GM12878 (cell line): ENCODE data around the gene NSFL1C. TPM values are rescaled to one million over a fixed set of nuclear protein-coding genes. Genes with fewer than 3 reads are reported as not detected.
A peak's percentile ranks its signal among the peaks of the same experiment; 100 is the strongest.

Experiments
- ATAC-seq: fragments of 200-7000 bp; cut with Tn5 transposase; 3 replicates; pipeline ENCODE4 v1.9.1; 2020; ENCODE audit warnings: mild to moderate bottlenecking, moderate library complexity
- BruUV-seq: library from RNA; stranded (reverse); fragments of 400-500 nt; replicated peaks from 2 replicates; lab custom pipeline; 2021; lab: Mats Ljungman, UMichigan
- CTCF ChIA-PET: fragments of 300-600 bp; sonication (Branson Sonifier 250); formaldehyde crosslinking; extraction: SDS; loops from one replicate; lab custom pipeline; 2021; ENCODE audit warnings: inconsistent platforms; lab: Yijun Ruan, JAX
- POLR2A ChIA-PET: fragments of 350-600 bp; formaldehyde crosslinking; extraction: SDS; loops from one replicate; lab custom pipeline; 2021; ENCODE audit warnings: inconsistent platforms; lab: Charles Lee
- RAD21 ChIA-PET: fragments of 300-600 bp; sonication (Branson Sonifier 250); formaldehyde crosslinking; loops from one replicate; lab custom pipeline; 2023; ENCODE audit warnings: antibody characterized with exemption; ENCODE audit not compliant: unreplicated experiment; lab: Charles Lee
- SMC1A ChIA-PET: fragments of 300-600 bp; sonication (Branson Sonifier 250); formaldehyde crosslinking; loops from one replicate; lab custom pipeline; 2023; ENCODE audit not compliant: unreplicated experiment, uncharacterized antibody; lab: Charles Lee
- DNase-seq: peaks from one replicate; pipeline ENCODE4 v3.0.0-alpha.2; 2011; ENCODE audit warnings: low read depth, low spot score
- FAIRE-seq: peaks from 3 replicates; lab custom pipeline; 2011; peaks lifted over from hg19 to GRCh38; lab: Jason Lieb, UNC
- H2AFZ ChIP-seq: 2 replicates; pipeline ENCODE4 v1.6.0; 2011; ENCODE audit warnings: low read depth, low read length, control low read depth; ENCODE audit not compliant: control insufficient read depth
- H3K27ac ChIP-seq: 2 replicates; pipeline ENCODE4 v1.5.1; 2011; ENCODE audit warnings: control low read depth; ENCODE audit not compliant: control insufficient read depth, insufficient read depth
- H3K27me3 ChIP-seq, 2 experiments: replicated peaks in 1 of 2; 2 replicates each; pipeline versions ENCODE4 v1.6.0 to v1.6.1; 2011; ENCODE audit warnings: low read length in 1 of 2; ENCODE audit not compliant: control insufficient read depth in 2 of 2, insufficient read depth in 2 of 2
- H3K36me3 ChIP-seq, 2 experiments: 2 replicates each; pipeline ENCODE4 v1.5.1; 2011; ENCODE audit warnings: low read length in 1 of 2; ENCODE audit not compliant: control insufficient read depth in 2 of 2, insufficient read depth in 2 of 2
- H3K4me1 ChIP-seq: 2 replicates; pipeline ENCODE4 v1.6.1; 2011; ENCODE audit warnings: mild to moderate bottlenecking, low read length, moderate library complexity, mixed read lengths; ENCODE audit not compliant: control insufficient read depth, insufficient read depth
- H3K4me2 ChIP-seq: 2 replicates; pipeline ENCODE4 v1.6.0; 2011; ENCODE audit warnings: control low read depth; ENCODE audit not compliant: control insufficient read depth, insufficient read depth
- H3K4me3 ChIP-seq: fragments of 200-600 bp; sonication (generic); 2 replicates; pipeline ENCODE4 v1.5.1; 2016
- H3K79me2 ChIP-seq: 2 replicates; pipeline ENCODE4 v1.6.0; 2011; ENCODE audit warnings: low read length; ENCODE audit not compliant: control insufficient read depth, insufficient read depth
- H3K9ac ChIP-seq: 2 replicates; pipeline ENCODE4 v1.8.0; 2011; ENCODE audit warnings: low read length, control low read depth, mixed read lengths; ENCODE audit not compliant: control insufficient read depth, insufficient read depth
- H3K9me3 ChIP-seq: replicated peaks from 3 replicates; pipeline ENCODE4 v1.5.1; 2011; ENCODE audit warnings: mild to moderate bottlenecking, low read length; ENCODE audit not compliant: control insufficient read depth, insufficient read depth
- H4K20me1 ChIP-seq: 2 replicates; pipeline ENCODE4 v1.6.0; 2011; ENCODE audit not compliant: control insufficient read depth, insufficient read depth
- BACH1 ChIP-seq: fragments of 450-650 bp; IDR thresholded peaks from 2 replicates; pipeline ENCODE4 v1.6.1; 2017; ENCODE audit warnings: mild to moderate bottlenecking, borderline replicate concordance
- BHLHE40 ChIP-seq, 2 experiments: fragments of 450-650 bp in 1 of 2; IDR thresholded peaks; 2 replicates each; pipeline ENCODE4 v1.6.1; 2011 to 2017; ENCODE audit warnings: low read depth in 2 of 2, borderline replicate concordance in 1 of 2, improper control_type of control experiment in 1 of 2, low read length in 1 of 2, mild to moderate bottlenecking in 1 of 2
- FOXK2 ChIP-seq: fragments of 450-650 bp; IDR thresholded peaks from 2 replicates; pipeline ENCODE4 v1.6.1; 2017; ENCODE audit warnings: mild to moderate bottlenecking, moderate library complexity
- HDAC2 ChIP-seq: fragments of 200-600 bp; sonication (generic); IDR thresholded peaks from 2 replicates; pipeline ENCODE4 v1.6.1; 2017
- IKZF1 ChIP-seq: fragments of 450-650 bp; conservative IDR thresholded peaks from 2 replicates; pipeline ENCODE4 v1.6.1; 2017; ENCODE audit warnings: antibody characterized with exemption, mild to moderate bottlenecking
- IKZF2 ChIP-seq, 2 experiments: fragments of 450-650 bp; IDR thresholded peaks; 2 replicates each; pipeline ENCODE4 v1.6.1; 2017; ENCODE audit warnings: mild to moderate bottlenecking in 2 of 2, moderate library complexity in 2 of 2
- MTA2 ChIP-seq: fragments of 450-650 bp; IDR thresholded peaks from 2 replicates; pipeline ENCODE4 v1.6.1; 2016; ENCODE audit warnings: low read depth, mild to moderate bottlenecking, moderate library complexity
- NBN ChIP-seq: fragments of 450-650 bp; IDR thresholded peaks from 2 replicates; pipeline ENCODE4 v1.6.1; 2016
- NFXL1 ChIP-seq: fragments of 450-650 bp; IDR thresholded peaks from 2 replicates; pipeline ENCODE4 v1.6.1; 2017; ENCODE audit warnings: antibody characterized with exemption, mild to moderate bottlenecking, borderline replicate concordance
- PML ChIP-seq: IDR thresholded peaks from 2 replicates; pipeline ENCODE4 v1.6.1; 2012; ENCODE audit warnings: low read length, inconsistent platforms
- POLR2A ChIP-seq: IDR thresholded peaks from 2 replicates; pipeline ENCODE4 v1.6.1; 2011; ENCODE audit warnings: low read depth, mild to moderate bottlenecking, low read length
- RUNX3 ChIP-seq: IDR thresholded peaks from 2 replicates; pipeline ENCODE4 v1.6.1; 2012; ENCODE audit warnings: low read length, inconsistent platforms
- SMARCA5 ChIP-seq: fragments of 450-650 bp; IDR thresholded peaks from 2 replicates; pipeline ENCODE4 v1.6.1; 2017; ENCODE audit warnings: mild to moderate bottlenecking
- TCF12 ChIP-seq: IDR thresholded peaks from 2 replicates; pipeline ENCODE4 v1.6.1; 2011; ENCODE audit warnings: low read depth, mild to moderate bottlenecking, low read length
- WRNIP1 ChIP-seq: IDR thresholded peaks from 2 replicates; pipeline ENCODE4 v1.6.1; 2011; ENCODE audit warnings: low read depth, low read length, improper control_type of control experiment, borderline replicate concordance
- ZNF217 ChIP-seq: fragments of 450-650 bp; IDR thresholded peaks from 2 replicates; pipeline ENCODE4 v1.6.1; 2017; ENCODE audit warnings: antibody characterized with exemption, mild to moderate bottlenecking
- WGBS: methylation state at CpG from one replicate; pipeline ENCODE4 v1.1.6; 2016; ENCODE audit warnings: low lambda C conversion rate; ENCODE audit not compliant: insufficient replicate concordance, insufficient coverage; ENCODE audit errors: missing lambda C conversion rate; 5-methylcytosine and 5-hydroxymethylcytosine counted together
- in situ Hi-C: fragments of 300-500 bp; cut with MboI; formaldehyde crosslinking; loops from 9 replicates; pipeline ENCODE4 v1.14.3; 2018; ENCODE audit warnings: mixed read lengths
- intact Hi-C: fragments of 100-400 bp; cut with micrococcal nuclease; formaldehyde crosslinking; loops from one replicate; pipeline ENCODE4 v1.14.2; 2022; ENCODE audit not compliant: unreplicated experiment
- polyA plus RNA-seq, 11 experiments: library from polyadenylated mRNA; depleted of rRNA in 4 of 11; unstranded in 6 of 11; stranded (reverse) in 5 of 11; fragments of >200 nt; fragmentation: Nextera tagmentation in 4 of 11; fragmentation: Illumina TruSeq in 1 of 11; extraction: Ambion mirVana in 4 of 11; extraction: Trizol in 1 of 11; gene quantifications; 1 replicate in 1 of 11; 2 replicates in 10 of 11; pipeline versions ENCODE4 v1.2.1 to v1.2.3, GENCODE V29; 2011 to 2016; ENCODE audit warnings: inconsistent platforms in 2 of 11, missing spikeins in 2 of 11, low read depth in 1 of 11
- total RNA-seq, 4 experiments: library from RNA; depleted of rRNA in 3 of 4; stranded (reverse); fragments of >200 nt in 3 of 4; fragmentation: Illumina TruSeq in 1 of 4; extraction: Trizol in 1 of 4; gene quantifications; 2 replicates each; pipeline versions ENCODE4 v1.2.1 to v1.2.3, GENCODE V29; 2013 to 2021
- TF ChIP-seq, protein P1 (sequence below): fragments of 450-650 bp; IDR thresholded peaks from 2 replicates; pipeline ENCODE4 v1.6.1; 2014; ENCODE audit warnings: mild to moderate bottlenecking
- TF ChIP-seq, protein P2 (sequence below): fragments of 450-650 bp; IDR thresholded peaks from 2 replicates; pipeline ENCODE4 v1.6.1; 2017; ENCODE audit warnings: mild to moderate bottlenecking, moderate library complexity
- TF ChIP-seq, protein P3 (sequence below), 3 experiments: IDR thresholded peaks in 2 of 3; conservative IDR thresholded peaks in 1 of 3; 2 replicates each; pipeline ENCODE4 v1.5.1; 2011; ENCODE audit warnings: low read depth in 3 of 3, low read length in 3 of 3, mild to moderate bottlenecking in 3 of 3, control low read depth in 2 of 3, moderate library complexity in 2 of 3, inconsistent platforms in 1 of 3, mixed read lengths in 1 of 3; ENCODE audit not compliant: control insufficient read depth in 2 of 3, insufficient read depth in 1 of 3; ENCODE audit errors: extremely low read depth in 1 of 3

Gene NSFL1C
- total and polyA plus RNA-seq, 10 of the 15 experiments (the other 5 are each of a cell fraction or from before 2014, with no cell fraction given): 21.5 to 100 (median 38.1) TPM

DNA sequence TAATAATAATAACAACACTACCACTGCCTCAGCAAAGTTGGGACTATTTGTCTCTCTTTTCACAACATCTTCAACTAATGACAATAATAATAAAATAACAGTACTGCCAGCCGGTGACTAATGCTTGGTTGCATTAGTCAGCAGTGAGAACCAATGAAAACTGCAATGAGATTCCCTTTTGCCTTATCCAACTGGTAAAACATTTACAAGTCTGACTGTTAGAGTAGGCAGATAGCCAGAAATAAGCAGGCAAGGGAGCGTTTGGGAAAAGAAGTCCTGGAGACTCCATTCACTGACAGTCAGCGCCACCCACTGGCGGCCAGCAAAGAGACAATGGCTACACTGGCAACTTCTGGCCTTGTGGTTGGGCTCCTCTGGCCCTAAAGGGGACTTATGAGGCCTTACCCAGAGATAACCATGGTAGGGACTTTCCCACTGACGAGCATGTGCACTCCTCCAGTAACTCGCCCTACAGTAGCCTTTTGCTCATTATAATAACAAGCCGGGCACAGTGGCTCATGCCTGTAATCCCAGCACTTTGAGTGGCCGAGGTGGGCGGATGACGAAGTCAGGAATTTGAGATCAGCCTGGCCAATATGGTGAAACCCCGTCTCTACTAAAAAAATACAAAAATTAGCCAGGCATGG, 3.4 kb upstream of the NSFL1C start:
- Histone ChIP-seq H3K9me3 (no peaks in the 10 kb centered on the region), H3K79me2 (peaks cover 15% of the 10 kb centered on the region), H3K9ac (no peak overlapping the region), H2AFZ (no peak overlapping the region), H3K4me3 (no peak overlapping the region), H3K27me3 (no peaks in the 10 kb centered on the region; a peak in 1 of 4 replicates), H3K4me1 (peaks cover 11% of the 10 kb centered on the region), H3K4me2 (no peak overlapping the region), H4K20me1 (peaks cover 2% of the 10 kb centered on the region), H3K27ac (no peak overlapping the region), H3K36me3 (no peaks in the 10 kb centered on the region)
- FAIRE-seq (peak; percentile 81), ATAC-seq (peak; percentile 84), DNase-seq (peak; percentile 39)
- intact Hi-C loops: loop anchor here (1.0 kb wide), 1 partner anchor 33 kb away; no protein-coding TSS in a partner anchor
- RAD21 ChIA-PET: interaction anchor here (0.6 to 1.8 kb wide), 3 partner anchors 31 to 307 kb away, joined by 3 to 7 read pairs (median 6); no protein-coding TSS in a partner anchor
- POLR2A ChIA-PET: no interaction called here
- in situ Hi-C loops: no loop called here
- 19% methylated on average over 11 of the region's 11 CpGs for WGBS
- no TSS peak for BruUV-seq
- SMC1A ChIA-PET: interaction anchor here (0.8 to 4.4 kb wide), 5 partner anchors 9 to 69 kb away, joined by 3 to 24 read pairs (median 4); no protein-coding TSS in a partner anchor
- CTCF ChIA-PET: interaction anchor here (0.7 to 4.8 kb wide), 5 partner anchors 12 to 307 kb away, joined by 3 to 54 read pairs (median 29); no protein-coding TSS in a partner anchor
- peak in 1 of 2 experiments; percentile 28; a peak in 1 of 4 replicates for TF ChIP-seq IKZF2 (IDR thresholded peaks at IDR 0.05)
- no peak for TF ChIP-seq ZNF217
- no peak for TF ChIP-seq NFXL1
- no peak for TF ChIP-seq HDAC2
- peak; percentile 46 for TF ChIP-seq MTA2
- peak; percentile 6; the same call in 1 of the 2 replicates for TF ChIP-seq FOXK2
- TF ChIP-seq PML: no peak
- TF ChIP-seq SMARCA5: peak; percentile 63; the same call in 1 of the 2 replicates
- TF ChIP-seq, protein P1, sequence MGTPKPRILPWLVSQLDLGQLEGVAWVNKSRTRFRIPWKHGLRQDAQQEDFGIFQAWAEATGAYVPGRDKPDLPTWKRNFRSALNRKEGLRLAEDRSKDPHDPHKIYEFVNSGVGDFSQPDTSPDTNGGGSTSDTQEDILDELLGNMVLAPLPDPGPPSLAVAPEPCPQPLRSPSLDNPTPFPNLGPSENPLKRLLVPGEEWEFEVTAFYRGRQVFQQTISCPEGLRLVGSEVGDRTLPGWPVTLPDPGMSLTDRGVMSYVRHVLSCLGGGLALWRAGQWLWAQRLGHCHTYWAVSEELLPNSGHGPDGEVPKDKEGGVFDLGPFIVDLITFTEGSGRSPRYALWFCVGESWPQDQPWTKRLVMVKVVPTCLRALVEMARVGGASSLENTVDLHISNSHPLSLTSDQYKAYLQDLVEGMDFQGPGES: no peak
- TF ChIP-seq, protein P2, sequence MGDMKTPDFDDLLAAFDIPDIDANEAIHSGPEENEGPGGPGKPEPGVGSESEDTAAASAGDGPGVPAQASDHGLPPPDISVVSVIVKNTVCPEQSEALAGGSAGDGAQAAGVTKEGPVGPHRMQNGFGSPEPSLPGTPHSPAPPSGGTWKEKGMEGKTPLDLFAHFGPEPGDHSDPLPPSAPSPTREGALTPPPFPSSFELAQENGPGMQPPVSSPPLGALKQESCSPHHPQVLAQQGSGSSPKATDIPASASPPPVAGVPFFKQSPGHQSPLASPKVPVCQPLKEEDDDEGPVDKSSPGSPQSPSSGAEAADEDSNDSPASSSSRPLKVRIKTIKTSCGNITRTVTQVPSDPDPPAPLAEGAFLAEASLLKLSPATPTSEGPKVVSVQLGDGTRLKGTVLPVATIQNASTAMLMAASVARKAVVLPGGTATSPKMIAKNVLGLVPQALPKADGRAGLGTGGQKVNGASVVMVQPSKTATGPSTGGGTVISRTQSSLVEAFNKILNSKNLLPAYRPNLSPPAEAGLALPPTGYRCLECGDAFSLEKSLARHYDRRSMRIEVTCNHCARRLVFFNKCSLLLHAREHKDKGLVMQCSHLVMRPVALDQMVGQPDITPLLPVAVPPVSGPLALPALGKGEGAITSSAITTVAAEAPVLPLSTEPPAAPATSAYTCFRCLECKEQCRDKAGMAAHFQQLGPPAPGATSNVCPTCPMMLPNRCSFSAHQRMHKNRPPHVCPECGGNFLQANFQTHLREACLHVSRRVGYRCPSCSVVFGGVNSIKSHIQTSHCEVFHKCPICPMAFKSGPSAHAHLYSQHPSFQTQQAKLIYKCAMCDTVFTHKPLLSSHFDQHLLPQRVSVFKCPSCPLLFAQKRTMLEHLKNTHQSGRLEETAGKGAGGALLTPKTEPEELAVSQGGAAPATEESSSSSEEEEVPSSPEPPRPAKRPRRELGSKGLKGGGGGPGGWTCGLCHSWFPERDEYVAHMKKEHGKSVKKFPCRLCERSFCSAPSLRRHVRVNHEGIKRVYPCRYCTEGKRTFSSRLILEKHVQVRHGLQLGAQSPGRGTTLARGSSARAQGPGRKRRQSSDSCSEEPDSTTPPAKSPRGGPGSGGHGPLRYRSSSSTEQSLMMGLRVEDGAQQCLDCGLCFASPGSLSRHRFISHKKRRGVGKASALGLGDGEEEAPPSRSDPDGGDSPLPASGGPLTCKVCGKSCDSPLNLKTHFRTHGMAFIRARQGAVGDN: no peak
- no peak for TF ChIP-seq WRNIP1
- TF ChIP-seq POLR2A: no peak
- peak; percentile 70 for TF ChIP-seq RUNX3
- peak; percentile 47 for TF ChIP-seq IKZF1
- TF ChIP-seq, protein P3, sequence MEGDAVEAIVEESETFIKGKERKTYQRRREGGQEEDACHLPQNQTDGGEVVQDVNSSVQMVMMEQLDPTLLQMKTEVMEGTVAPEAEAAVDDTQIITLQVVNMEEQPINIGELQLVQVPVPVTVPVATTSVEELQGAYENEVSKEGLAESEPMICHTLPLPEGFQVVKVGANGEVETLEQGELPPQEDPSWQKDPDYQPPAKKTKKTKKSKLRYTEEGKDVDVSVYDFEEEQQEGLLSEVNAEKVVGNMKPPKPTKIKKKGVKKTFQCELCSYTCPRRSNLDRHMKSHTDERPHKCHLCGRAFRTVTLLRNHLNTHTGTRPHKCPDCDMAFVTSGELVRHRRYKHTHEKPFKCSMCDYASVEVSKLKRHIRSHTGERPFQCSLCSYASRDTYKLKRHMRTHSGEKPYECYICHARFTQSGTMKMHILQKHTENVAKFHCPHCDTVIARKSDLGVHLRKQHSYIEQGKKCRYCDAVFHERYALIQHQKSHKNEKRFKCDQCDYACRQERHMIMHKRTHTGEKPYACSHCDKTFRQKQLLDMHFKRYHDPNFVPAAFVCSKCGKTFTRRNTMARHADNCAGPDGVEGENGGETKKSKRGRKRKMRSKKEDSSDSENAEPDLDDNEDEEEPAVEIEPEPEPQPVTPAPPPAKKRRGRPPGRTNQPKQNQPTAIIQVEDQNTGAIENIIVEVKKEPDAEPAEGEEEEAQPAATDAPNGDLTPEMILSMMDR (IDR thresholded peaks at IDR 0.05 in 2 of 3, conservative IDR thresholded peaks at IDR 0.05 in 1 of 3; ENCODE audit: control insufficient read depth in 2 of 3, extremely low read depth in 1 of 3, insufficient read depth in 1 of 3, low read depth in 3 of 3, low read length in 3 of 3): peak; percentile 69 to 79 (median 77)
- TF ChIP-seq NBN: no peak
- 0 out of 2 replicates have a peak, but pooled peaks have one; percentile 13 for TF ChIP-seq TCF12
- peak in 1 of 2 experiments; percentile 63; a peak in 1 of 4 replicates for TF ChIP-seq BHLHE40 (IDR thresholded peaks at IDR 0.05; ENCODE audit: borderline replicate concordance in 1 of 2, low read depth in 2 of 2, low read length in 1 of 2)
- TF ChIP-seq BACH1: no peak
